Dedifferentiated amniotic fluid mesenchymal stem cell (primary cell): ENCODE data around the gene SLC5A10.
"Not testable (repeated sequence)": the region's sequence is repeated elsewhere in the genome, so short reads cannot be mapped to it uniquely, and the experiment has no call there.

Experiments used
- DNase-seq: peaks from one replicate; pipeline ENCODE4 v3.0.0-alpha.2; 2016; ENCODE audit errors: extremely low spot score

SLC5A10 gene

GRCh38 chr17:19043032-19043431 is 91.1 kb downstream of the SLC5A10 start:
- DNase-seq, result not testable (repeated sequence)

DNA sequence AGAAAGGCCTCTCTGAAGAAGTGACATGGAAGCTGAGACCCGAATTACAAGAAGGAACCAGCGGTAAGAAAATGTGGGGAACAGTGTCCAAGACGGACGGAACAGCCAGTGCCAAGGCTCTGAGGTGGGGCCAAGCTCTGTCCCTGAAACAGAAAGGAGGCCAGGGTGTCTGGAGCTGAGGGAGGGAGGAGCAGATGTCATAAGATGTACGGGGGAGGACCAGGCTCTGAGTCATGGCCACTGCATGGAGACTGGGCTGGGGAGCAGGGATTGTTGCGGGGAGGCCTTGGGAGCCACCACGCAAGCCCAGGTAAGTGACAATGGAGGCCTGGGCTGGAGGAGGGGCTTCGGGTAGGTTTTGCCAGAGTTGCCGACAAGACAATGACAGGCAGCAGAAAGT is 92.7 kb downstream of the SLC5A10 start:
- not testable (repeated sequence) for DNase-seq

GRCh38 chr17:19046782-19047375 is 94.9 kb downstream of the SLC5A10 start, which contains the start of gene GRAP:
Gene GRAP (minus strand): TSS chr17:19046957. CDS start chr17:19046926, 31 bp downstream.
- not testable (repeated sequence) for DNase-seq

- DNase-seq, result not testable (repeated sequence)
Observed at GRCh38 chr17:19047510-19047909, 95.5 kb downstream of the SLC5A10 start.

GRCh38 chr17:19048826-19049225 is 96.9 kb downstream of the SLC5A10 start:
- not testable (repeated sequence) for DNase-seq

- not testable (repeated sequence) for DNase-seq
Observed at GRCh38 chr17:19055447-19055846, 103.5 kb downstream of the SLC5A10 start.

- DNase-seq, result not testable (repeated sequence)
Observed at GRCh38 chr17:19062009-19062717, 110.2 kb downstream of the SLC5A10 start.

DNA sequence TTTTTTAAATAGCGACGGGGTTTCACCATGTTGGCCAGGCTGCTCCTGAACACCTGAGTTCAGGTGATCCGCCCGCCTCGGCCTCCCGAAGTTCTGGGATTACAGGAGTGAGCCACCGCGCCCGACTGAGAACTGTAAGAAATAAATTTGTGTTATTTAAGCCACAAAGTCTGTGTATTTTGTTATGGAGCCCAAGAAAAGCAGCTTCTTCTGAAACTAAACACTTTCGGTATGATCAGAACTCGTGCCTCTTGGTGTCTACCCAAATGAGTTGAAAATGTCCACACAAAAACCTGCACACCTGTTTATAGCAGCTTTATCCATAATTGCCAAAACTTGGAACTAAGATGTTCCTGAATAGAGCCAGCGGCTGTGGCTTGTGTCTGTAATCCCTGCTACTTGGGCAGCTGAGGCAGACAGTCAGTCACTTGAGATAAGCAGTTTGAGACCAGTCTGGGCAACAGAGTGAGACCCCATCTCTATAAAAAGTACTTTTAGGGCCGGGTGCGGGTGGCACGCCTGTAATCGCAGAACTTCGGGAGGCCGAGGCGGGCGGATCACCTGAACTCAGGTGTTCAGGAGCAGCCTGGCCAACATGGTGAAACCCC is 110.9 kb downstream of the SLC5A10 start:
- DNase-seq, result not testable (repeated sequence)

GRCh38 chr17:19063326-19063956 is 111.5 kb downstream of the SLC5A10 start:
- DNase-seq, result not testable (repeated sequence)

DNA sequence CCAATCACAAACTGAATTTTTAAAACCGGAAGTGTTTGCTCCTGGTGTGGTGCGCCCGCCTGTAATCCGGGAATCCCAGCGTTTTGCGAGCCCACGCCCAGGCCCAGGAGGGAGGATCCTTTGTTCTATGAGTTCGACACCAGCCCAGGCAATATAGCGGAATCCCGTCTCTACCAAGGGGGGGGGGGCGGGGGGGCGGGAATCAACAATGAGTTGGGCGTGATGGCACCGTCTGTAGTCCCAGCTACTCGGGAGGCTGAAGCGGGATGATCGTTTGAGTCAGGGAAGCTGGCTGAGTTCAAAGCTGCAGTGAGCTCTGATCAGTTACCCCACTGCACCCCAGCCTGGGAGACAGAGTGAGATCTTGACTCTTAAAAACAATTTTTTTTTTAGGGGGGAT is 112.4 kb downstream of the SLC5A10 start:
- not testable (repeated sequence) for DNase-seq

DNA sequence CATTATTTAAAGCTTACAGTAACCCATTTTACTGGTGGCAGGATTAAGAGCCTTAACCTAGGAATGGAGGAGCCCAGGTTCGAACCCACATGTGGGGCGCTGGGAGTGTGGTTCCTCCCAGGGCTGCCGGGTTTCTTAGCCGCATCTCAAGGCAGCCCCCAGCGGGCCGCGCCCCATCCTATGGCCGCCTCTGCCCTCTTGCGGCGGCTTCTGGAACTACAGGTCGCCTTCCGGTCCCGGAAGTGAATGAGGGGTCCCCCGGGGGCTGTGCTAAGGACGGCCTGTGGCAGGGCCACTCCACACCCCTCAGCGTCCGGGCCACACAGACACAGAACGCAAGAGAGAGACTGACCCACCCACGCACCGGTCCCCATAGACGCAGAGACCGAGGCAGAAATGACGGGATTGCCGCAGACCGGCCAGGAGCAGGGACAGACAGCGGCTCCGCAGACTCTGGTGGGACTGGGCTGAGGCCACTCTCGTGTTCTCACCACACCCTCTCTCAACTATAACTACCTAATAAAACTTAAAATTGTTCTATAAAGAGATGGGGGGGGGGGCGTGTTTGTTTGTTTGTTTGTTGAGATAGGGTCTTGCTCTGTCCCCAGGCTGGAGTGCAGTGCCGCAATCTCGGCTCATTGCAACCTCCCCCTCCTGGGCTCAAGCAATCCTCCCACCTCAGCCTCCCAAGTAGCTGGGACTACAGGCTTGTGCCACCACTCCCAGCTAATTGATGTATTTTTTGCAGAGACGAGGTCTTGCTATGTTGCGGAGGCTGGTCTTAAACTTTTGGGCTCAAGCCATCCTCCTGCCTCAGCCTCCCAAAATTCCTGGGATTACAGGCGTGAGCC is 118.6 kb downstream of the SLC5A10 start:
- not testable (repeated sequence) for DNase-seq
